Measurements from ENCODE around the gene L1TD1. TPM values are rescaled to one million over a fixed set of nuclear protein-coding genes. Genes with fewer than 3 reads are reported as not detected.
"Not testable (repeated sequence)": the region's sequence is repeated elsewhere in the genome, so short reads cannot be mapped to it uniquely, and the experiment has no call there.

L1TD1 gene
- total RNA-seq, 2 donors from 2014 or later: 5.7 to 8.1 TPM

DNA sequence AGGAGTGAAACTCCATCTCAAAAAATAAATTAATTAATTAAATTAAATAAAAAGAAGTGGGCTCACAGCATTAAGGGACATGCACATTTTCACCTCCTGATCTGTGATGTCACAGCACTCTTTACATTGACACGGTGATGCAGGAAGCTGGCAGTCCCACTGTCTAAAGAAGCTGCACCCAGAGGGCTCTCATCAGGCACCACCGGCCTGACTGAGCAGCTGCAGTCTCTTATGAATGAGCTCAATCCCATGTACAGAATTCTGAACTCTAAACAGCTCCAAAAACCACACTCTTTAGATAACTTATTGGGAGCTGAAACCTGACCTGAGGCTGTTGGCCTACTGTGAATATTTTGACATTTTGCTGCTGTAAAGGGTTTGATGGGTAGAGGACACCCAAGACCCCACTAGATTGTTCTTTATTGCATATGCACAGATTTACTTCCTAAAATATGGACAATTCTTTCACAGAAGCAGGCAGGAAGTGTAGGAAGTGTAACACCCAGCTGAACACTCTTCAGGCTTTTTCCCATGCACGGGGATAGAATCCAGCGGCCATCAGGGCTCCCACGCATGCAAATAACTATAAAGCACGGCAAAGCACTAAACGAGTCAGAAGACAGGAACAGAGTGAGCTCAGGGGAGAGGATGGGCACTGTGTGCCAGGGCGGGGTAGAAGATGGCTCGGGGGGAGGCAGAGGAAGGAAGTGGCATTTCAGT is 46.2 kb downstream of the L1TD1 start:
- Histone ChIP-seq H3K36me3 (no peaks in the 10 kb centered on the region), H3K27ac (no peak overlapping the region), H3K4me3 (no peak overlapping the region), H3K9ac (ENCODE audit: low read depth in 2 of 2, low read length in 2 of 2) (no peak overlapping the region), H3K27me3 (no peaks in the 10 kb centered on the region), H3K9me3 (no peaks in the 10 kb centered on the region), H3K4me1 (no peaks in the 10 kb centered on the region)
- intact Hi-C loops (cut with DNase I): no loop called here
- TF ChIP-seq, protein P1, sequence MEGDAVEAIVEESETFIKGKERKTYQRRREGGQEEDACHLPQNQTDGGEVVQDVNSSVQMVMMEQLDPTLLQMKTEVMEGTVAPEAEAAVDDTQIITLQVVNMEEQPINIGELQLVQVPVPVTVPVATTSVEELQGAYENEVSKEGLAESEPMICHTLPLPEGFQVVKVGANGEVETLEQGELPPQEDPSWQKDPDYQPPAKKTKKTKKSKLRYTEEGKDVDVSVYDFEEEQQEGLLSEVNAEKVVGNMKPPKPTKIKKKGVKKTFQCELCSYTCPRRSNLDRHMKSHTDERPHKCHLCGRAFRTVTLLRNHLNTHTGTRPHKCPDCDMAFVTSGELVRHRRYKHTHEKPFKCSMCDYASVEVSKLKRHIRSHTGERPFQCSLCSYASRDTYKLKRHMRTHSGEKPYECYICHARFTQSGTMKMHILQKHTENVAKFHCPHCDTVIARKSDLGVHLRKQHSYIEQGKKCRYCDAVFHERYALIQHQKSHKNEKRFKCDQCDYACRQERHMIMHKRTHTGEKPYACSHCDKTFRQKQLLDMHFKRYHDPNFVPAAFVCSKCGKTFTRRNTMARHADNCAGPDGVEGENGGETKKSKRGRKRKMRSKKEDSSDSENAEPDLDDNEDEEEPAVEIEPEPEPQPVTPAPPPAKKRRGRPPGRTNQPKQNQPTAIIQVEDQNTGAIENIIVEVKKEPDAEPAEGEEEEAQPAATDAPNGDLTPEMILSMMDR (IDR thresholded peaks at IDR 0.05): no peak
- no peak for DNase-seq

DNA sequence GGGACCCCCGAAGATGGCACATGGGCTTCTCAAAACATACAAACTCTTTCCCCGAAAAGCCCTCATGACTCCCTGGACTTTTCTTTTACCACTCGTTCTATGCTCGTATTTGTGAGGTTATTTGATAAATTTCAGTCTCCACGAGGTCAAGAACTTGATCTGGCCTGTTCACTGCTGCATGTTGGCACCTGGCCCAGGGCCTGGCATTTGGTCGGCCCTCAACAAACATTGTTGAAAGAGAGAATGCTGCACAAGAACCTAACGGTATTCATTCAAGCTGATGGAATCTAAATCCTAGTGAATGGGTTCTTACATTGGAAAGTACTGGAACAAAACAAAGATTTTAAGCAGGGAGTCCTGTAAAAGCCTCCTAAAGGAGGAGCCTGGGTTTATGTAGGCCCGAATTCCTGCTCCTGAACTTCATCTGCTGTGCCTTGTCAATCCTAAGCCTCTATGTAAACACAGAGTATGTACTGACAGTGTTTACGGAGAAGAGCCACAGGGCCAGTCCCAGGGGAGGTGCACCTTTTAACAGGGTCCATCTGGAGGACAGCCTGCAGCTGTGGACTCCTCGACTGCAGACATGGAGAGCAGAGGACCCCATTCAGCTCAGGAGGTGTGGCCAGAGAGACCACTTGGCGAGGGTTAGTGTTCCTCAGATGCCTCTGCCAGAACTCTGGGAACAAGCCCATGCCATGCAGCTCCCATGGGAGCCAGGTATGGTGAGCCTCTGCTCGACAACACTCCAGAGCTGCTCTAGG is 46.9 kb downstream of the L1TD1 start:
- H3K27ac ChIP-seq: no peak overlapping the region

DNA sequence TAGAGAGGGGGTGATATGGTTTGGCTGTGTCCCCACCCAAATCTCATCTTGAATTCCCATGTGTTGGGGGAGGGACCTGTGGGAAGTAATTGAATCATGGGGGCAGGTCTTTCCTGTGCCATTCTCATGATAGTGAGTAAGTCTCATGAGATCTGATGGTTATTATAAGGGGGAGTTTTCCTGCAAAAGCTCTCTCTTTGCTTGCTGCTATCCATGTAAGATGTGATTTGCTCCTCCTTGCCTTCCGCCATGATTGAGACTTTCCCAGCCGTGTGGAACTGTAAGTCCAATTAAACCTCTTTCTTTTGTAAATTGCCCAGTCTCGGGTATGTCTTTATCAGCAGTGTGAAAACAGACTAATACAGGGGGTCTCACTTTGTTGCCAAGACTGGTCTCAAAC is 49.7 kb downstream of the L1TD1 start:
- H3K36me3 ChIP-seq; DNase-seq; H3K4me3 ChIP-seq; H3K9me3 ChIP-seq; H3K27me3 ChIP-seq; H3K27ac ChIP-seq; H3K4me1 ChIP-seq; H3K9ac ChIP-seq (ENCODE audit: low read depth in 2 of 2, low read length in 2 of 2); intact Hi-C loops (cut with DNase I): not testable (repeated sequence)

More for the DNA sequence above, 46.9 kb downstream of the L1TD1 start:
- TF ChIP-seq, protein P1 (IDR thresholded peaks at IDR 0.05): no peak
- no peaks in the 10 kb centered on the region for H3K36me3 ChIP-seq
- intact Hi-C loops (cut with DNase I): no loop called here
- H3K9ac ChIP-seq (ENCODE audit: low read depth in 2 of 2, low read length in 2 of 2): no peak overlapping the region
- no peaks in the 10 kb centered on the region for H3K9me3 ChIP-seq
- no peak for DNase-seq
- no peaks in the 10 kb centered on the region for H3K27me3 ChIP-seq
- H3K4me1 ChIP-seq: no peaks in the 10 kb centered on the region
- H3K4me3 ChIP-seq: no peak overlapping the region

DNA sequence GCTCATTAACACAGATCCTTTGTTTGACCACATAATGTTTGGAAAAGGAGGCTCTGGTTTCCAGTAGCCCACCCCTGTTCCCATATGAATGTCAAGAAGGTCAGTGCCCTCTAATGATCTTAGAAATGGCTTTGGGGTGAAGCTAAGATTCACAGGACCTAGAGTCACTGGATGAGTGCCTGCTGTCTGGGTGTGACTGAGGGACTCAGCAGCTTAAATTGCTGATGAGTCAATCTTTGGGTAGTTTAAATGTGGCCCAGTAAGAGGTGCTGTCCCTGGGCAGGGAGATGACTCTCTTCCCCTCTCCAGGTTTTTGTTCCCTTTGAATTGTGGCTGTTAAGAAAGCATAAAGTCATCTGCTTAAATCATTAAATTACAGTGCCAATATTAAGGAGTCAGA is 50.6 kb downstream of the L1TD1 start:
- Histone ChIP-seq H3K27me3 (no peaks in the 10 kb centered on the region), H3K9me3 (no peaks in the 10 kb centered on the region), H3K4me1 (no peaks in the 10 kb centered on the region), H3K4me3 (no peak overlapping the region), H3K27ac (no peak overlapping the region), H3K9ac (ENCODE audit: low read depth in 2 of 2, low read length in 2 of 2) (no peak overlapping the region), H3K36me3 (no peaks in the 10 kb centered on the region)
- intact Hi-C loops (cut with DNase I): no loop called here
- DNase-seq: no peak
- TF ChIP-seq, protein P1 (IDR thresholded peaks at IDR 0.05): no peak

DNA sequence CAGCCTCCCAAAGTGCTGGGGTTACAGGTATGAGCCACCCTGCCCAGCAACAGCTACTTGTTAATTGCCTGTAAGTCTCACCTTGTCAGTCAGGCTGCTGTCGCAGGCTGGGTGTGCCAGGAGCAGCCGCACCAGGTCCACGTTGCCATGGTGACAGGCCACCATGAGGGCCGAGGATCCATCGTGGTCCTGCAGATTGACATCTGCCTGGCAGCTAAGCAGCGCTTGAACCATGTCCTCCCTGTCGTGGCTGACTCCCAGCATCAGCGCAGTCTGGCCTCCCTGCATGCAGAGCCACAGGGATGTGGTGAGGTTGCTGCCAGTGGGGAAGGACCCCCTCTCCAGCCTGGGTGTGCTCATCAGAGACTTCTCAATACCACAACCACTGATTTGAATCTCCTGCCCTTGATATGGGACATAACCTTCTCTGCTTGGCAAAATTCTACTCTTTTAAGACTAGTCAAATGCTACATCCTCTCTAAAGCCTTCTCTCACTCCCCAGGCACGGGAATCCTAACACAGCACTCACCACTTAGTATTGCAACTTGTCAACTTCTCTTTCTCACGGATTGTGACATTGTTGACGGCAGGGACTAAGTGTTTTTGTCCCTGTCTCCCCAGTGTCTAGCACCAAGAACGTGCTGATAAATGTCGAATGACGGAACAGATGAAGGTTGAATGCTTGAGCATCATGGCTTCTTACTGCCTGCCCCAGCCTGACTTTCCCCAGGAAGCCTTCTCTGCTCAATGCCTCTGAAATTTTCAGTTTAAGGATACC is 52.9 kb downstream of the L1TD1 start:
- Histone ChIP-seq H3K27me3 (no peaks in the 10 kb centered on the region), H3K9ac (ENCODE audit: low read depth in 2 of 2, low read length in 2 of 2) (no peak overlapping the region), H3K4me1 (no peaks in the 10 kb centered on the region), H3K36me3 (no peaks in the 10 kb centered on the region), H3K9me3 (no peaks in the 10 kb centered on the region), H3K4me3 (no peak overlapping the region), H3K27ac (no peak overlapping the region)
- TF ChIP-seq, protein P1 (IDR thresholded peaks at IDR 0.05): no peak
- intact Hi-C loops (cut with DNase I): no loop called here
- DNase-seq: no peak

All from colonic mucosa (tissue), 4 donors.